OCI-LY3 (cell line): ENCODE measurements around the gene HMCN1.

Experiments
- CTCF ChIP-seq: fragments of 200-600, 300-600 bp; sonication (generic); IDR thresholded peaks from 2 replicates; pipeline ENCODE4 v1.5.1; 2014; ENCODE audit warnings: antibody characterized with exemption, low read length, low read depth
- EZH2phosphoT487 ChIP-seq: fragments of 200-600 bp; shearing (Covaris generic); IDR thresholded peaks from 2 replicates; pipeline ENCODE4 v1.6.1; 2018; ENCODE audit warnings: antibody characterized with exemption, mixed run types, low read depth

GRCh38 chr1:186144505-186144904, 410.3 kb downstream of the HMCN1 start:
- TF ChIP-seq CTCF = no peak
- TF ChIP-seq EZH2phosphoT487 = no peak
